Measurements from ENCODE around the gene SPATA7. TPM values are rescaled to one million over a fixed set of nuclear protein-coding genes. Genes with fewer than 3 reads are reported as not detected.

Gene SPATA7
- total RNA-seq, 1 donor from 2014 or later = 9.6 TPM

- Histone ChIP-seq H3K36me3 (no peaks in the 10 kb centered on the region), H3K9me3 (no peaks in the 10 kb centered on the region), H3K27ac (no peak overlapping the region), H3K4me1 (no peaks in the 10 kb centered on the region), H3K27me3 (no peaks in the 10 kb centered on the region), H3K4me3 (no peak overlapping the region)
- no peak for TF ChIP-seq POLR2A (IDR thresholded peaks at IDR 0.05)
- intact Hi-C loops (cut with DNase I) = no loop called here
- no peak for DNase-seq (ENCODE audit: extremely low spot score in 2 of 2)
Observed at GRCh38 chr14:88351966-88352691, 33.3 kb upstream of the SPATA7 start.

- H3K4me1 ChIP-seq = no peaks in the 10 kb centered on the region
Observed at GRCh38 chr14:88352698-88353097, 32.8 kb upstream of the SPATA7 start.

GRCh38 chr14:88354358-88354757, 31.1 kb upstream of the SPATA7 start:
- Histone ChIP-seq H3K9me3 (no peaks in the 10 kb centered on the region), H3K27ac (no peak overlapping the region), H3K27me3 (no peaks in the 10 kb centered on the region), H3K4me1 (no peaks in the 10 kb centered on the region), H3K4me3 (no peak overlapping the region), H3K36me3 (no peaks in the 10 kb centered on the region)
- no peak for DNase-seq (ENCODE audit: extremely low spot score in 2 of 2)
- TF ChIP-seq POLR2A (IDR thresholded peaks at IDR 0.05) = no peak
- intact Hi-C loops (cut with DNase I) = no loop called here

More at GRCh38 chr14:88352698-88353097, 32.8 kb upstream of the SPATA7 start:
- no peak for TF ChIP-seq POLR2A (IDR thresholded peaks at IDR 0.05)
- TF ChIP-seq CTCF (IDR thresholded peaks at IDR 0.05) = no peak
- no peak for TF ChIP-seq POLR2AphosphoS5 (IDR thresholded peaks at IDR 0.05; ENCODE audit: insufficient read depth in 1 of 2, low read depth in 1 of 2)
- Histone ChIP-seq H3K4me3 (no peak overlapping the region), H3K27me3 (no peaks in the 10 kb centered on the region), H3K9me3 (no peaks in the 10 kb centered on the region), H3K27ac (no peak overlapping the region), H3K36me3 (no peaks in the 10 kb centered on the region)
- intact Hi-C loops (cut with DNase I) = no loop called here
- DNase-seq (ENCODE audit: extremely low spot score in 2 of 2) = no peak

GRCh38 chr14:88359500-88359899, 26.0 kb upstream of the SPATA7 start:
- Histone ChIP-seq H3K27ac (no peak overlapping the region), H3K36me3 (no peaks in the 10 kb centered on the region), H3K4me1 (no peaks in the 10 kb centered on the region), H3K9me3 (no peaks in the 10 kb centered on the region), H3K4me3 (no peak overlapping the region), H3K27me3 (no peaks in the 10 kb centered on the region)
- intact Hi-C loops (cut with DNase I) = no loop called here
- DNase-seq (ENCODE audit: extremely low spot score in 2 of 2) = no peak
- TF ChIP-seq CTCF (IDR thresholded peaks at IDR 0.05) = no peak
- TF ChIP-seq POLR2AphosphoS5 (IDR thresholded peaks at IDR 0.05; ENCODE audit: insufficient read depth in 1 of 2, low read depth in 1 of 2) = no peak
- no peak for TF ChIP-seq POLR2A (IDR thresholded peaks at IDR 0.05)

- Histone ChIP-seq H3K27me3 (no peaks in the 10 kb centered on the region), H3K4me3 (no peak overlapping the region), H3K4me1 (no peaks in the 10 kb centered on the region), H3K9me3 (no peaks in the 10 kb centered on the region), H3K27ac (no peak overlapping the region), H3K36me3 (no peaks in the 10 kb centered on the region)
- TF ChIP-seq POLR2AphosphoS5 (IDR thresholded peaks at IDR 0.05; ENCODE audit: insufficient read depth in 1 of 2, low read depth in 1 of 2) = no peak
- no peak for DNase-seq (ENCODE audit: extremely low spot score in 2 of 2)
- intact Hi-C loops (cut with DNase I) = no loop called here
Observed at GRCh38 chr14:88363644-88364043, 21.8 kb upstream of the SPATA7 start.

- H3K4me3 ChIP-seq = no peak overlapping the region
- H3K4me1 ChIP-seq = no peaks in the 10 kb centered on the region
- H3K27ac ChIP-seq = no peak overlapping the region
- H3K27me3 ChIP-seq = no peaks in the 10 kb centered on the region
- TF ChIP-seq POLR2A (IDR thresholded peaks at IDR 0.05) (no peak), POLR2AphosphoS5 (IDR thresholded peaks at IDR 0.05; ENCODE audit: insufficient read depth in 1 of 2, low read depth in 1 of 2) (no peak), CTCF (IDR thresholded peaks at IDR 0.05) (no peak)
- no peaks in the 10 kb centered on the region for H3K36me3 ChIP-seq
- intact Hi-C loops (cut with DNase I) = no loop called here
- DNase-seq (ENCODE audit: extremely low spot score in 2 of 2) = no peak
- no peaks in the 10 kb centered on the region for H3K9me3 ChIP-seq
Observed at GRCh38 chr14:88364710-88365413, 20.6 kb upstream of the SPATA7 start.
